Measurements from ENCODE around the gene NFIB. TPM values are rescaled to one million over a fixed set of nuclear protein-coding genes. Genes with fewer than 3 reads are reported as not detected.
A peak's percentile ranks its signal among the peaks of the same experiment; 100 is the strongest.

Gene NFIB
- polyA plus RNA-seq, 1 of the 3 experiments (the other 2 are of a cell fraction) = 9.2 TPM

- no peak; the same call in 1 of the 2 replicates for TF ChIP-seq YY1 (IDR thresholded peaks at IDR 0.05; ENCODE audit: low read depth)
- TF ChIP-seq, protein P1, sequence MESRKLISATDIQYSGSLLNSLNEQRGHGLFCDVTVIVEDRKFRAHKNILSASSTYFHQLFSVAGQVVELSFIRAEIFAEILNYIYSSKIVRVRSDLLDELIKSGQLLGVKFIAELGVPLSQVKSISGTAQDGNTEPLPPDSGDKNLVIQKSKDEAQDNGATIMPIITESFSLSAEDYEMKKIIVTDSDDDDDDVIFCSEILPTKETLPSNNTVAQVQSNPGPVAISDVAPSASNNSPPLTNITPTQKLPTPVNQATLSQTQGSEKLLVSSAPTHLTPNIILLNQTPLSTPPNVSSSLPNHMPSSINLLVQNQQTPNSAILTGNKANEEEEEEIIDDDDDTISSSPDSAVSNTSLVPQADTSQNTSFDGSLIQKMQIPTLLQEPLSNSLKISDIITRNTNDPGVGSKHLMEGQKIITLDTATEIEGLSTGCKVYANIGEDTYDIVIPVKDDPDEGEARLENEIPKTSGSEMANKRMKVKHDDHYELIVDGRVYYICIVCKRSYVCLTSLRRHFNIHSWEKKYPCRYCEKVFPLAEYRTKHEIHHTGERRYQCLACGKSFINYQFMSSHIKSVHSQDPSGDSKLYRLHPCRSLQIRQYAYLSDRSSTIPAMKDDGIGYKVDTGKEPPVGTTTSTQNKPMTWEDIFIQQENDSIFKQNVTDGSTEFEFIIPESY (IDR thresholded peaks at IDR 0.05; ENCODE audit: borderline replicate concordance, low read depth) = 0 out of 2 replicates have a peak, but pooled peaks have one; percentile 13
- peak; percentile 92 for TF ChIP-seq TEAD4 (IDR thresholded peaks at IDR 0.05; ENCODE audit: borderline replicate concordance, insufficient read depth)
- peak; percentile 81 for TF ChIP-seq TCF12 (IDR thresholded peaks at IDR 0.05)
- no peak for TF ChIP-seq NRF1 (IDR thresholded peaks at IDR 0.05; ENCODE audit: low read depth, low read length)
- TF ChIP-seq MEF2A (IDR thresholded peaks at IDR 0.05; ENCODE audit: borderline replicate concordance, low read depth) = peak; percentile 86
- peak; percentile 94 for TF ChIP-seq JUND (IDR thresholded peaks at IDR 0.05)
- TF ChIP-seq POLR2AphosphoS5 (IDR thresholded peaks at IDR 0.05; ENCODE audit: low read depth, low read length) = peak; percentile 28; the same call in 1 of the 2 replicates
- no peak for TF ChIP-seq USF1 (IDR thresholded peaks at IDR 0.05; ENCODE audit: borderline replicate concordance, low read depth)
- no peak for TF ChIP-seq EZH2phosphoT487 (IDR thresholded peaks at IDR 0.05; ENCODE audit: borderline replicate concordance, low read depth)
- TF ChIP-seq FOXJ3 (CRISPR knock-in tag; IDR thresholded peaks at IDR 0.05) = no peak
- TF ChIP-seq CHD2 (IDR thresholded peaks at IDR 0.05; ENCODE audit: low read length, partially characterized antibody) = no peak
- TF ChIP-seq FOXM1 (IDR thresholded peaks at IDR 0.05; ENCODE audit: low read depth) = no peak
- no peak for TF ChIP-seq RCOR1 (IDR thresholded peaks at IDR 0.05; ENCODE audit: low read length)
- TF ChIP-seq RXRA (IDR thresholded peaks at IDR 0.05; ENCODE audit: borderline replicate concordance, low read depth) = peak; percentile 91
- no peak for TF ChIP-seq SIN3A (IDR thresholded peaks at IDR 0.05; ENCODE audit: borderline replicate concordance, low read depth, low read length)
- no peak for TF ChIP-seq RAD21 (IDR thresholded peaks at IDR 0.05; ENCODE audit: low read length)
- TF ChIP-seq NFIC (IDR thresholded peaks at IDR 0.05; ENCODE audit: borderline replicate concordance) = peak; percentile 91
- peak; percentile 60 for TF ChIP-seq PBX3 (IDR thresholded peaks at IDR 0.05)
- TF ChIP-seq, protein P2, sequence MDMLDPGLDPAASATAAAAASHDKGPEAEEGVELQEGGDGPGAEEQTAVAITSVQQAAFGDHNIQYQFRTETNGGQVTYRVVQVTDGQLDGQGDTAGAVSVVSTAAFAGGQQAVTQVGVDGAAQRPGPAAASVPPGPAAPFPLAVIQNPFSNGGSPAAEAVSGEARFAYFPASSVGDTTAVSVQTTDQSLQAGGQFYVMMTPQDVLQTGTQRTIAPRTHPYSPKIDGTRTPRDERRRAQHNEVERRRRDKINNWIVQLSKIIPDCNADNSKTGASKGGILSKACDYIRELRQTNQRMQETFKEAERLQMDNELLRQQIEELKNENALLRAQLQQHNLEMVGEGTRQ (IDR thresholded peaks at IDR 0.05; ENCODE audit: borderline replicate concordance, low read depth, low read length) = no peak
- no peak for TF ChIP-seq MXI1 (IDR thresholded peaks at IDR 0.05; ENCODE audit: low read depth, low read length)
- TF ChIP-seq GATA2 (CRISPR knock-in tag; IDR thresholded peaks at IDR 0.05) = no peak
Observed at GRCh38 chr9:14221558-14221957, 92.4 kb downstream of the NFIB start (continued).

Measured in SK-N-SH (cell line).